ENCODE measurements around the gene SKIDA1. TPM values are rescaled to one million over a fixed set of nuclear protein-coding genes. Genes with fewer than 3 reads are reported as not detected.

Gene SKIDA1
- total and polyA plus RNA-seq, 2 of the 4 experiments (the other 2 are of a cell fraction) = 0.36 to 0.72 TPM

GRCh38 chr10:21536874-21537273 is 11.4 kb upstream of the SKIDA1 start:
- no TSS peak for BruUV-seq (replicated peaks)
- H4K20me1 ChIP-seq (ENCODE audit: insufficient read depth, low read length) = peaks cover 8% of the 10 kb centered on the region
- H2BK120ac ChIP-seq (ENCODE audit: low read depth, low read length) = no peak overlapping the region
- no peak overlapping the region for H3K14ac ChIP-seq (replicated peaks; ENCODE audit: low read depth, low read length)
- H3K9me3 ChIP-seq (ENCODE audit: control insufficient read depth, insufficient read depth, low read length) = no peaks in the 10 kb centered on the region
- POLR2A ChIA-PET (ENCODE audit: unreplicated experiment) = no interaction called here
- no peak overlapping the region for H3K4me2 ChIP-seq (ENCODE audit: low read depth, low read length)
- H3K4ac ChIP-seq (ENCODE audit: low read depth, low read length) = no peak overlapping the region
- no peak overlapping the region for H2AFZ ChIP-seq (replicated peaks; ENCODE audit: low read length, poor library complexity)
- no peak overlapping the region for H3K9ac ChIP-seq (ENCODE audit: low read depth, low read length)
- no peaks in the 10 kb centered on the region for H3K9me1 ChIP-seq (ENCODE audit: insufficient read depth, low read length)
- H3K79me1 ChIP-seq (ENCODE audit: low read depth in 1 of 2, low read length in 2 of 2) = peaks cover 10 to 27% of the 10 kb centered on the region in 2 experiments; a peak in 3 of 4 replicates
- H3K36me3 ChIP-seq (ENCODE audit: control insufficient read depth, insufficient read depth, low read length) = peaks cover 22% of the 10 kb centered on the region
- no peak overlapping the region for H3K4me3 ChIP-seq (ENCODE audit: insufficient read depth, low read depth, low read length)
- H4K5ac ChIP-seq (ENCODE audit: low read depth, low read length) = no peak overlapping the region
- no peak overlapping the region for H3K56ac ChIP-seq (ENCODE audit: extremely low read depth, insufficient read depth, low read length)
- no peak overlapping the region for H4K91ac ChIP-seq (ENCODE audit: insufficient read depth, low read depth, low read length)
- dilution Hi-C loops (cut with HindIII; ENCODE audit: low sequenced_read_pairs, unreplicated experiment) (no loop called here), in situ Hi-C loops (cut with MboI; ENCODE audit: low sequenced_read_pairs) (loop anchor here (5.0 kb wide), 1 partner anchor 40 kb away; no protein-coding TSS in a partner anchor), intact Hi-C loops (cut with micrococcal nuclease) (no loop called here)
- H3K27ac ChIP-seq (ENCODE audit: insufficient read depth, low read length) = no peak overlapping the region
- H2BK5ac ChIP-seq (ENCODE audit: low read depth, low read length, poor library complexity, severe bottlenecking) = no peak overlapping the region
- TF ChIP-seq RAD21 (IDR thresholded peaks at IDR 0.05; ENCODE audit: low read length) (no peak), CHD1 (IDR thresholded peaks at IDR 0.05; ENCODE audit: low read depth, low read length) (no peak), MAZ (IDR thresholded peaks at IDR 0.05; ENCODE audit: borderline replicate concordance, low read depth, low read length) (no peak), ELK1 (IDR thresholded peaks at IDR 0.05; ENCODE audit: borderline replicate concordance, low read depth, low read length) (no peak), MXI1 (IDR thresholded peaks at IDR 0.05; ENCODE audit: borderline replicate concordance, low read depth, low read length) (no peak), RFX5 (IDR thresholded peaks at IDR 0.05; ENCODE audit: low read depth, low read length) (no peak), BHLHE40 (IDR thresholded peaks at IDR 0.05; ENCODE audit: low read depth, low read length) (no peak), RCOR1 (IDR thresholded peaks at IDR 0.05; ENCODE audit: insufficient replicate concordance, low read length) (no peak), CEBPB (IDR thresholded peaks at IDR 0.05; ENCODE audit: low read depth, low read length) (no peak), FOS (IDR thresholded peaks at IDR 0.05; ENCODE audit: low read depth, low read length) (no peak), USF2 (IDR thresholded peaks at IDR 0.05; ENCODE audit: low read depth, low read length) (no peak), MAFK (IDR thresholded peaks at IDR 0.05; ENCODE audit: low read depth, low read length) (no peak)
- no peak overlapping the region for H4K8ac ChIP-seq (ENCODE audit: low read depth in 2 of 2, low read length in 2 of 2)
- H3K18ac ChIP-seq (ENCODE audit: low read depth, low read length) = no peak overlapping the region
- DNase-seq (no peak), ATAC-seq (ENCODE audit: low read depth) (no peak)
- H3K23ac ChIP-seq (ENCODE audit: low read depth, low read length) = no peak overlapping the region
- 100% methylated on average over 2 of the region's 3 CpGs; no CpG with 5 or more reads in 1 of the 2 experiments for WGBS, 2 experiments (ENCODE audit: extremely low coverage in 2 of 2, insufficient read length in 1 of 2)
- no peak overlapping the region for H2BK15ac ChIP-seq (ENCODE audit: low read depth, low read length)
- no peak overlapping the region for H2AK9ac ChIP-seq (replicated peaks; ENCODE audit: low read depth, low read length, poor library complexity)
- no peak overlapping the region for H2AK5ac ChIP-seq (ENCODE audit: low read depth, low read length)
- H2BK20ac ChIP-seq (ENCODE audit: low read depth, low read length) = no peak overlapping the region
- no peaks in the 10 kb centered on the region for H3K27me3 ChIP-seq (ENCODE audit: control insufficient read depth, insufficient read depth, low read length)
- H3K4me1 ChIP-seq (ENCODE audit: control insufficient read depth, insufficient read depth, low read length) = 0 out of 2 replicates have a peak, but pooled peaks cover 2% of the 10 kb centered on the region
- CTCF ChIA-PET = no interaction called here
